Breast epithelium (tissue), 4 donors: Measurements from ENCODE around the gene CNIH1. TPM values are rescaled to one million over a fixed set of nuclear protein-coding genes. Genes with fewer than 3 reads are reported as not detected.

Source experiments
- DNase-seq, 2 donors: peaks; one replicate each; pipeline ENCODE4 v3.0.0-alpha.2; 2019; ENCODE audit warnings: low spot score in 2 of 2
- H3K27ac ChIP-seq, 2 donors: fragments of 200-600 bp; sonication (generic) in 1 of 2; one replicate each; pipeline ENCODE4 v1.5.1; 2016 to 2019; ENCODE audit warnings: mild to moderate bottlenecking in 1 of 2
- H3K27me3 ChIP-seq, 2 donors: fragments of 200-600 bp; sonication (generic) in 1 of 2; one replicate each; pipeline versions ENCODE4 v1.5.1 to v1.6.0; 2017 to 2019; ENCODE audit warnings: control low read depth in 1 of 2, mild to moderate bottlenecking in 1 of 2
- H3K36me3 ChIP-seq: fragments of 200-600 bp; one replicate; pipeline ENCODE4 v1.5.1; 2019
- H3K4me1 ChIP-seq, 2 donors: fragments of 200-600 bp; sonication (generic); one replicate each; pipeline ENCODE4 v1.5.1; 2016 to 2019; ENCODE audit warnings: control low read depth in 1 of 2
- H3K4me3 ChIP-seq, 3 donors: fragments of 200-600 bp; sonication (generic); 1 replicate in 2 of 3; 2 replicates in 1 of 3; pipeline ENCODE4 v1.5.1; 2016 to 2019; ENCODE audit warnings: mild to moderate bottlenecking in 3 of 3, moderate library complexity in 2 of 3
- H3K9me3 ChIP-seq, 2 donors: fragments of 200-600 bp; sonication (generic) in 1 of 2; one replicate each; pipeline ENCODE4 v1.5.1; 2016 to 2019; ENCODE audit warnings: control low read depth in 1 of 2
- CTCF ChIP-seq, 3 donors: fragments of 450-650 bp; IDR thresholded peaks; one replicate each; pipeline ENCODE4 v1.5.1; 2016 to 2017; ENCODE audit warnings: antibody characterized with exemption in 3 of 3, mild to moderate bottlenecking in 3 of 3, moderate library complexity in 3 of 3
- POLR2A ChIP-seq: fragments of 450-650 bp; IDR thresholded peaks from one replicate; pipeline ENCODE4 v1.6.1; 2016; ENCODE audit warnings: antibody characterized with exemption, mild to moderate bottlenecking, moderate library complexity
- POLR2AphosphoS5 ChIP-seq, 3 donors: sonication (generic); formaldehyde crosslinking; IDR thresholded peaks; one replicate each; pipeline ENCODE4 v1.6.1; 2017; ENCODE audit warnings: antibody characterized with exemption in 3 of 3
- intact Hi-C: fragments of 100-400 bp; cut with DNase I; formaldehyde crosslinking; loops from one replicate; pipeline ENCODE4 v1.15.1; 2023; ENCODE audit warnings: low total_unique reads
- total RNA-seq, 3 donors: library from RNA; depleted of rRNA; stranded (reverse); fragments of >200 nt; gene quantifications; one replicate each; pipeline ENCODE4 v1.1.0, GENCODE V29; 2016

The CNIH1 gene
- total RNA-seq, 3 donors from 2014 or later = 120 to 200 (median 146) TPM

- Histone ChIP-seq H3K27me3 (no peaks in the 10 kb centered on the region), H3K4me1 (no peaks in the 10 kb centered on the region), H3K4me3 (no peak overlapping the region), H3K9me3 (no peaks in the 10 kb centered on the region), H3K27ac (no peak overlapping the region), H3K36me3 (no peaks in the 10 kb centered on the region)
- intact Hi-C loops = no loop called here
- DNase-seq = no peak
- TF ChIP-seq POLR2A (no peak), POLR2AphosphoS5 (IDR thresholded peaks at IDR 0.05) (no peak), CTCF (IDR thresholded peaks at IDR 0.05) (no peak)
Observed at GRCh38 chr14:54427871-54428270, 13.3 kb downstream of the CNIH1 start.

GRCh38 chr14:54425537-54426274 lies 15.5 kb downstream of the CNIH1 start:
- H3K9me3 ChIP-seq = no peaks in the 10 kb centered on the region
- no peak overlapping the region for H3K4me3 ChIP-seq
- no peaks in the 10 kb centered on the region for H3K27me3 ChIP-seq
- no peaks in the 10 kb centered on the region for H3K36me3 ChIP-seq
- no peaks in the 10 kb centered on the region for H3K4me1 ChIP-seq
- no peak overlapping the region for H3K27ac ChIP-seq
- no peak for DNase-seq
- TF ChIP-seq CTCF (IDR thresholded peaks at IDR 0.05) (no peak), POLR2A (no peak), POLR2AphosphoS5 (IDR thresholded peaks at IDR 0.05) (no peak)
- intact Hi-C loops = no loop called here

GRCh38 chr14:54425068-54425467 lies 16.1 kb downstream of the CNIH1 start:
- Histone ChIP-seq H3K9me3 (no peaks in the 10 kb centered on the region), H3K4me1 (no peaks in the 10 kb centered on the region), H3K36me3 (no peaks in the 10 kb centered on the region), H3K4me3 (no peak overlapping the region), H3K27ac (no peak overlapping the region), H3K27me3 (no peaks in the 10 kb centered on the region)
- intact Hi-C loops = no loop called here
- DNase-seq = no peak
- TF ChIP-seq POLR2AphosphoS5 (IDR thresholded peaks at IDR 0.05) (no peak), POLR2A (no peak), CTCF (IDR thresholded peaks at IDR 0.05) (no peak)

- Histone ChIP-seq H3K9me3 (no peaks in the 10 kb centered on the region), H3K4me3 (no peak overlapping the region), H3K27ac (no peak overlapping the region), H3K4me1 (no peaks in the 10 kb centered on the region), H3K36me3 (no peaks in the 10 kb centered on the region), H3K27me3 (no peaks in the 10 kb centered on the region)
- intact Hi-C loops = no loop called here
- TF ChIP-seq POLR2AphosphoS5 (IDR thresholded peaks at IDR 0.05) (no peak), CTCF (IDR thresholded peaks at IDR 0.05) (no peak), POLR2A (no peak)
- no peak for DNase-seq
Observed at GRCh38 chr14:54424479-54424901, 16.7 kb downstream of the CNIH1 start.

- Histone ChIP-seq H3K27ac (no peak overlapping the region), H3K4me1 (no peaks in the 10 kb centered on the region), H3K27me3 (no peaks in the 10 kb centered on the region), H3K36me3 (no peaks in the 10 kb centered on the region), H3K4me3 (no peak overlapping the region), H3K9me3 (no peaks in the 10 kb centered on the region)
- intact Hi-C loops = no loop called here
- DNase-seq = no peak
- TF ChIP-seq POLR2A (no peak), POLR2AphosphoS5 (IDR thresholded peaks at IDR 0.05) (no peak), CTCF (IDR thresholded peaks at IDR 0.05) (no peak)
Observed at GRCh38 chr14:54423991-54424390, 17.2 kb downstream of the CNIH1 start.
